Hematopoietic multipotent progenitor cell treated with erythropoietin and hydrocortisone succinate and interleukin-3 and kit ligand, for 8 days (in vitro differentiated cells): Measurements from ENCODE around the gene NACA2.
"Not testable (repeated sequence)": the region's sequence is repeated elsewhere in the genome, so short reads cannot be mapped to it uniquely, and the experiment has no call there.

Source experiments
- DNase-seq: peaks from one replicate; pipeline ENCODE4 v3.0.0-alpha.2; 2015

The NACA2 gene

DNA sequence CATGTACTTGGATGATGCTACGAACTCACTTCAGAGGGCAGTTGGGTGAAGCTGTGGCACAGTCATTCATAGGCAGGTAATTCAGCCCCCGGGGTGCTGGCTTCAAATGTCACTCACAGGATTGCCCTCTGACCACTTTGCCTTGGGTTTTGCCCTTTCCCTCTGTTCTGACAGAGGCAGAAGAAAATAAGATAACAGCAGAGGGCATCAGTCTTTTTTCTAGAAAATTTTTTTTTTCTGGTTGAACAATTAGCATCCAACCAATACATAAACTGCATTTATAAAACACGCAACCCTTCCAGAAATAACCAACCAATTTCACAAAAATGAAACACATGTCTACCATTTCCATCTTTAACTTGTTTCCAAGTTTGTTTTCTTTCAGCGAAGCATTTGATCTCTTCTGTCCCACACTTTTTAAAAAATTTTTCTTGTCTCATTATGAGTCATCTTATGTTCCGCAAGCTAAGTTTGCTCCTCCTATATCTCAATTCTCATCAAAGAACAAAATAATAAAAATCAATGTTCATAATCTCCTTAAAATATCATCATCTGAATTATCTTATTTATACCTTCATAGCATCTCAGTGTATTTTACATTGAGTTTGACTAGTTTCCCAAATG, 15.6 kb downstream of the NACA2 start:
- no peak for DNase-seq

DNA sequence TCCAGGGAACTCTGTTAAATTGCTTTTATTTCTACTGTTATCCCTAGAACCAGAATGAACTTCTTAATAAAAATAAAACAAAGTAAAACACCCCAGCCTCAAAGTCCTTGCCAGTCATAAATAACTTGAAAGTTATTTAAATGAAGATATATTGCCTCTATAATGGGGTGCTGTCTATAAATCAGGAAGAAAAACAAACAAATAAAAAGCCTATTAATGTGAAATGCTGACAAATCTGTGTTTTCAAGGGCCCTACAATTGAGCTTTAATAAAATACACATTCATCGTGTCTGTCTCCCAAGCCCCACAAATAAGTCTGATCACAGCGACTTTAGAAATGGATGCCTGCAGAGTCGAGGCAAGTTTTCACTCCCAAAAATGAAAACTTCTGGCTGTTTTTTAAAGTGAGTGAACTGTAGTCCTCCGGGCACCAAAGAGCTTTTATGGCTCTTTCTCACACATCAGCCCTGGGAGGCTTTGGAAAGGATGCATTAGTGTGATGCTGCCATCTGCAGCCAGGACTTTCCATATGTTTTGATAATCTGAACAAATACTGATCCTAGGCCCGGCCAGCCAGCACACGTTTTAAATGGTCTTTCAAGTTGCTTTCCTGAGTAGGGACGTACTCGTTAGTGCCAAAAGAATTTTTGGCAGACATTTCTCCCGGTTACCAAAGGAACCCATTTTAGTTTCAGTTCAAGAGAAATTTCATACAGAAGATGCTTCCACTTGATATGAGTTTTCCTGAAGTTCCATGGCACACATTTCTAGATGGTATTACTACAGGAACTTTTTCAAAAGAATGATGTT, 16.3 kb downstream of the NACA2 start:
- DNase-seq = peak; percentile 8

DNA sequence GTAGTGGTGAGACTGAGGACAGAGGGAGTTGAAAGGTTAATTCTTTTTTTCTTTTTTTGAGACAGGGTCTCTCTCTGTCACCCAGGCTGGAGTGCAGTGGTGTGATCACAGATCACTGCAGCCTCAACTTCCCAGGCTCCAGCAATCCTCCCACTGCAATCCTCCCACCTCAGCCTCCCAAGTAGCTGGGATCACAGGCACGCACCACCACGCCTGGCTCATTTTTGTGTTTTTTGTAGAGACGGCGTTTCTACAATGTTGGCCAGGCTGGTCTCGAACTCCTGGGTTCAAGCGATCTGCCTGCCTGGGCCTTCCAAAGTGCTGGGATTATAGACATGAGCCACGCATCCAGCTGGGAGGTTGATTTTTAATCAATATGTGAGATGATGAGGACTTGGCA, 18.5 kb downstream of the NACA2 start:
- DNase-seq = not testable (repeated sequence)

DNA sequence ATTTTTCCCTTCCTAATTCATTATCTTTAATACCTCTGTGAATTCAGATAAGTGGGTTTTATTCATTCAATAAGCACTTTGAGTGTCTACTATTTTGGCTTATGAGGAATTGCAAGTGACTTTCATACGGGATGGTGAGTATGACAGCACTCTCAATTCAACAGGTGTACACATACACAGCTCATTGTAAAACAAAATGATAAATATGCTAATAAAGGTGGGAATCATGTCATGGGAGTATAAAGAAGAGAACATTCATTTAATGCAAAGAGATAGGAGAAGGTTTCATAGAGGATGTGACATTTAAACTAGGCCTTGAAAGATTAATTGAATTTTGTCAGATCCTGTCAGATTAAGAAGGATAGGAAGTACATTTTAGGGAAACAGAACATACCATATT, 19.4 kb downstream of the NACA2 start:
- DNase-seq = no peak

- DNase-seq = peak; percentile 21
Measured at GRCh38 chr17:61570118-61570517, 20.9 kb downstream of the NACA2 start.

GRCh38 chr17:61569525-61569924, 21.5 kb downstream of the NACA2 start:
- DNase-seq = not testable (repeated sequence)

- DNase-seq = no peak
Measured at GRCh38 chr17:61568219-61569072, 22.6 kb downstream of the NACA2 start.

GRCh38 chr17:61567045-61567802, 23.8 kb downstream of the NACA2 start:
- DNase-seq = no peak

- DNase-seq = not testable (repeated sequence)
Measured at GRCh38 chr17:61566448-61566847, 24.6 kb downstream of the NACA2 start.

DNA sequence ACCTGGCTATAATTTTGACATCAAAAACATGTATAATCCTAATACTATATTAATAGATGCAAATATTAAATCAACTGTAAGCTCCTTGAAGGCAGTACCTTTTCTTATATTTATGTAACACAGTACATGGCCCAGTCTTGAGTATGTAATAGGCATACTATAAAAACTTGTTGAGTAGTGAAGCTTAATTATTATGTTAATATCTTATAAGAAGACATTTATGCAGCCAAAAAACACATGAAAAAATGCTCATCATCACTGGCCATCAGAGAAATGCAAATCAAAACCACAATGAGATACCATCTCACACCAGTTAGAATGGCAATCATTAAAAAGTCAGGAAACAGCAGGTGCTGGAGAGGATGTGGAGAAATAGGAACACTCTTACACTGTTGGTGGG, 25.2 kb downstream of the NACA2 start:
- not testable (repeated sequence) for DNase-seq

GRCh38 chr17:61565213-61565612, 25.8 kb downstream of the NACA2 start:
- no peak for DNase-seq

DNA sequence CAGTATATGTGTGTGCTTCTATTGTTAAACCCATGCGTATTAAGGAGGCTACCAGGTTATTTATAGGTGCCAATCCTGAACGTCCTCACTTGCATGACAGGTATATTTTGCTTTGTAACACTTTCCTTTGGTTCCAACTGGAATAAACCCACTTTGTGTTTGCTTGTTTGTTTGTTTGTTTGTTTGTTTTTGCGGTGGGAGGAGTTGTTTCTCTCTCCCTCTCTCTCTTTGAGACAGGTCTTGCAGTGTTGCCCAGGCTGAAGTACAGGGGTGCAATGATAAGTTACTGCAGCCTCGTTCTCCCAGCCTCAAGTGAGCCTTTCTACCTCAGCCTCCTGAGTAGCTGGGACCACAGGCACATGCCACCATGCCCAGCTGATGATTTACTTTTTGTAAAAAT, 28.7 kb downstream of the NACA2 start:
- no peak for DNase-seq

DNA sequence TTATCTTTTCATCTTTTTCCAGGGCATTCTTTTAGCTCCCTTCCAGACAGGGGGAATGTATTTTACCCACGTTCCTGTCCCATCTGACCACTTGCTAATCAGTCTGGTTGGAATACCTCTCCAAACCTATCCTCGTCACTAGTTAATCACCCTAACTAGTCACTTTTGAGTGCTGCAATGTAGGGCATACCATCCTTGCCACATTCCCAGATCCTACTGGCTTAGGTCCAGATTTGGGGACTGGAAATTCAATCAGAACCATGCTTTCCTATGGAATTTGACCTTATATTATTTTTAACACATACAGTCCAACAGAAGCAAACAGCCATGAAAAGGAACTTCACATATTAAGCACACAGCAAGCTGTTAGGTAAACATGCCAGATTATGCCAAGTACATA, 29.7 kb downstream of the NACA2 start:
- DNase-seq = no peak

- no peak for DNase-seq
Measured at GRCh38 chr17:61560071-61560470, 30.9 kb downstream of the NACA2 start.

- no peak for DNase-seq
Measured at GRCh38 chr17:61556224-61557188, 34.5 kb downstream of the NACA2 start.

DNA sequence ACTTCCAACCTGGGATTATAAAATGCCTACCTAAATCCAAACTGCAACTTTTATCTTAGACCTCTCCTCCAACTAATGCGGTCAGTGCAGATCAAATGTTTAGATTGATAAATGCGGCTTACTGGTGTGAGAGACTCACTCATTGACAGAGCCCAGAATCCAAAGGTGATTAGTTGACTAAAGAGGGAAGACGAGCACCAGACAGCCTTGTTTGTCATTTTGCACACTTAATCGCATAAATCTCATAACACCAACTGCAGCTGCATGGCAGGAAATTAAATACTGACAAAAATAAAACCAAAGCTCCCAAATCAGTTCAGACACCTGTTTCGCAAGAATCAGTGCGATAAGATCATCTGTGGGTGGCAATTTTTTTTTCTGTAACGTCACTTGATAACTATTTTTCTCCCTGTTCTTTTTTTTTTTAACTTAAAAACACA, 35.9 kb downstream of the NACA2 start:
- DNase-seq = no peak

GRCh38 chr17:61554209-61554608, 36.8 kb downstream of the NACA2 start:
- DNase-seq = no peak

GRCh38 chr17:61552560-61552959, 38.5 kb downstream of the NACA2 start:
- not testable (repeated sequence) for DNase-seq

- peak; percentile 38 for DNase-seq
Measured at GRCh38 chr17:61551255-61551742, 39.7 kb downstream of the NACA2 start.

- no peak for DNase-seq
Measured at GRCh38 chr17:61547113-61547512, 43.9 kb downstream of the NACA2 start.

DNA sequence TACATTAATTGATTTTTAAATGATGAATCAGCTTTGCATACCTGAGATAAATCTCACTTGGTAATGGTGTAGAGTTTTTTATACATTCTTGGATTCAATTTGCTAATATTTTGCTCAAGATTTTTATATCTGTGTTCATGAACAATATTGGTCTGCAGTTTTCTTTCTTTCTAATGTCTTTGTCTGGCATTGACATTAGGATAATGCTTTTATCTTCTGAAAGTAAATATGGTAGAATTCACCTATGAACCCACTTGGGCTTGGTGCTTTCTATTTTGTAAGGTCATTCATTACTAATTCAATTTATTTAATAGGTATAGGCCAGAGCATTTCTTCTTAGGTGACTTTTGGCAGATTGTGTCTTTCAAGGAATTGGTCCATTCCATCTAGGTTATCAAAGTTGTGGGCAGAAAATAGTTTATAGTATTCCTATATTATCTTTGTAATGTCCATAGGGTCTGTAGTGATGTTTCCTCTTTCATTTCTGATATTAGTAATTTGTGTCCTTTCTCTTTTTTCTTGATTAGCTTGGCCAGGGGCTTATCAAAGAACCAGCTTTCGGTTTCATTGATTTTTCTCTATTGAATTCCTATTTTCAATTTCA, 45.6 kb downstream of the NACA2 start:
- DNase-seq = no peak
